Measurements from ENCODE around the gene REPIN1.

The REPIN1 gene

DNA sequence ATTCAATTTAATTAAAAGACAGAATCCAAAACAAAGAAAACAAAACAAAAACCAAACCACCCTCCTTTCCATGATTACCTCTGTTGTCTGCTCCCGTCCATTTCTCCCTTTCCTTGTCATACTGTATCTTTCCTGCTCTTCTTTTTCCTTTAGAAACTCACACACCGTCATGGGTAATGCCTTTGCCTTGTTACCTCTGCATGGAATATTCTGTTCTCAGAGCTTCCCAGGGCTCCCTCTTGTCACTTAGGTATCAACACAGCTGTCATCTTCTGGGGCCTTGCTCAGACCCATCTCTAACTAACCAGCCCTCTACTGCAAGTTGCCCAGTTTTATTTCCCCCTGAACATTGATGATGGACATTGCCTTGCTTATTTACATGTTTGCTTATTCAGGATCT is 51.6 kb downstream of the REPIN1 start:
- no peak for TF ChIP-seq GABPA (IDR thresholded peaks at IDR 0.05; ENCODE audit: low read depth)
- TF ChIP-seq CTCF (IDR thresholded peaks at IDR 0.05; ENCODE audit: insufficient read depth, low read length) = no peak
- TF ChIP-seq, protein P1, sequence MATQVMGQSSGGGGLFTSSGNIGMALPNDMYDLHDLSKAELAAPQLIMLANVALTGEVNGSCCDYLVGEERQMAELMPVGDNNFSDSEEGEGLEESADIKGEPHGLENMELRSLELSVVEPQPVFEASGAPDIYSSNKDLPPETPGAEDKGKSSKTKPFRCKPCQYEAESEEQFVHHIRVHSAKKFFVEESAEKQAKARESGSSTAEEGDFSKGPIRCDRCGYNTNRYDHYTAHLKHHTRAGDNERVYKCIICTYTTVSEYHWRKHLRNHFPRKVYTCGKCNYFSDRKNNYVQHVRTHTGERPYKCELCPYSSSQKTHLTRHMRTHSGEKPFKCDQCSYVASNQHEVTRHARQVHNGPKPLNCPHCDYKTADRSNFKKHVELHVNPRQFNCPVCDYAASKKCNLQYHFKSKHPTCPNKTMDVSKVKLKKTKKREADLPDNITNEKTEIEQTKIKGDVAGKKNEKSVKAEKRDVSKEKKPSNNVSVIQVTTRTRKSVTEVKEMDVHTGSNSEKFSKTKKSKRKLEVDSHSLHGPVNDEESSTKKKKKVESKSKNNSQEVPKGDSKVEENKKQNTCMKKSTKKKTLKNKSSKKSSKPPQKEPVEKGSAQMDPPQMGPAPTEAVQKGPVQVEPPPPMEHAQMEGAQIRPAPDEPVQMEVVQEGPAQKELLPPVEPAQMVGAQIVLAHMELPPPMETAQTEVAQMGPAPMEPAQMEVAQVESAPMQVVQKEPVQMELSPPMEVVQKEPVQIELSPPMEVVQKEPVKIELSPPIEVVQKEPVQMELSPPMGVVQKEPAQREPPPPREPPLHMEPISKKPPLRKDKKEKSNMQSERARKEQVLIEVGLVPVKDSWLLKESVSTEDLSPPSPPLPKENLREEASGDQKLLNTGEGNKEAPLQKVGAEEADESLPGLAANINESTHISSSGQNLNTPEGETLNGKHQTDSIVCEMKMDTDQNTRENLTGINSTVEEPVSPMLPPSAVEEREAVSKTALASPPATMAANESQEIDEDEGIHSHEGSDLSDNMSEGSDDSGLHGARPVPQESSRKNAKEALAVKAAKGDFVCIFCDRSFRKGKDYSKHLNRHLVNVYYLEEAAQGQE (IDR thresholded peaks at IDR 0.05; ENCODE audit: insufficient replicate concordance, low read depth) = no peak
- TF ChIP-seq SPI1 (IDR thresholded peaks at IDR 0.05; ENCODE audit: borderline replicate concordance, low read depth) = no peak
- no peak for TF ChIP-seq POLR2AphosphoS5 (IDR thresholded peaks at IDR 0.05; ENCODE audit: low read depth)
- no peak for DNase-seq (ENCODE audit: low read depth in 1 of 2, low spot score in 1 of 2)
- Histone ChIP-seq H3K27me3 (ENCODE audit: insufficient read depth, poor library complexity, severe bottlenecking) (no peaks in the 10 kb centered on the region), H3K4me3 (replicated peaks; ENCODE audit: insufficient read depth, low read length) (no peak overlapping the region), H3K27ac (replicated peaks) (no peak overlapping the region)

- Histone ChIP-seq H3K27ac (replicated peaks) (no peak overlapping the region), H3K27me3 (ENCODE audit: insufficient read depth, poor library complexity, severe bottlenecking) (no peaks in the 10 kb centered on the region), H3K4me3 (replicated peaks; ENCODE audit: insufficient read depth, low read length) (no peak overlapping the region)
- peak; percentile 52 to 80 for DNase-seq (ENCODE audit: low read depth in 1 of 2, low spot score in 1 of 2)
- TF ChIP-seq, protein P1 (IDR thresholded peaks at IDR 0.05; ENCODE audit: insufficient replicate concordance, low read depth) = no peak
- peak; percentile 54 for TF ChIP-seq CTCF (IDR thresholded peaks at IDR 0.05; ENCODE audit: insufficient read depth, low read length)
Observed at GRCh38 chr7:150420987-150421674, 52.5 kb downstream of the REPIN1 start.

GRCh38 chr7:150421831-150422230 is 53.2 kb downstream of the REPIN1 start:
- Histone ChIP-seq H3K4me3 (replicated peaks; ENCODE audit: insufficient read depth, low read length) (no peak overlapping the region), H3K27ac (replicated peaks) (no peak overlapping the region), H3K27me3 (ENCODE audit: insufficient read depth, poor library complexity, severe bottlenecking) (no peaks in the 10 kb centered on the region)
- no peak for DNase-seq (ENCODE audit: low read depth in 1 of 2, low spot score in 1 of 2)
- TF ChIP-seq CTCF (IDR thresholded peaks at IDR 0.05; ENCODE audit: insufficient read depth, low read length) (no peak), GABPA (IDR thresholded peaks at IDR 0.05; ENCODE audit: low read depth) (no peak), SPI1 (IDR thresholded peaks at IDR 0.05; ENCODE audit: borderline replicate concordance, low read depth) (no peak), POLR2AphosphoS5 (IDR thresholded peaks at IDR 0.05; ENCODE audit: low read depth) (no peak)
- TF ChIP-seq, protein P1 (IDR thresholded peaks at IDR 0.05; ENCODE audit: insufficient replicate concordance, low read depth) = no peak

All from HL-60 (cell line).